HepG2 (cell line): ENCODE measurements around the gene AGAP3. TPM values are rescaled to one million over a fixed set of nuclear protein-coding genes. Genes with fewer than 3 reads are reported as not detected.
A peak's percentile ranks its signal among the peaks of the same experiment; 100 is the strongest.

ENCODE experiments used
- E2F2 ChIP-seq: sonication (generic); formaldehyde crosslinking; IDR thresholded peaks from 2 replicates; pipeline ENCODE4 v1.4.0; 2020; ENCODE audit warnings: missing genetic modification reagents, borderline replicate concordance
- KAT2B ChIP-seq: fragments of 150-350 bp; IDR thresholded peaks from 2 replicates; pipeline ENCODE4 v1.6.1; 2014; ENCODE audit warnings: low read depth, low read length, borderline replicate concordance
- KLF11 ChIP-seq: IDR thresholded peaks from 2 replicates; pipeline ENCODE4 v1.6.1; 2016; ENCODE audit warnings: missing compliant biosample characterization
- MAZ ChIP-seq, 2 experiments: sonication (generic) in 1 of 2; formaldehyde crosslinking in 1 of 2; IDR thresholded peaks; 2 replicates each; pipeline versions ENCODE4 v1.5.0 to v1.6.1; 2012 to 2020; ENCODE audit warnings: low read depth in 2 of 2, mild to moderate bottlenecking in 2 of 2, borderline replicate concordance in 1 of 2, improper control_type of control experiment in 1 of 2, low read length in 1 of 2, missing genetic modification reagents in 1 of 2, moderate library complexity in 1 of 2
- MYC ChIP-seq: sonication (generic); formaldehyde crosslinking; IDR thresholded peaks from 2 replicates; pipeline ENCODE4 v1.9.0; 2021; ENCODE audit warnings: missing genetic modification reagents, borderline replicate concordance
- NFE2L2 ChIP-seq: fragments of 150-350 bp; IDR thresholded peaks from 2 replicates; pipeline ENCODE4 v1.6.1; 2014; ENCODE audit warnings: low read length
- RBFOX2 ChIP-seq: fragments of 200-400 bp; formaldehyde crosslinking; IDR thresholded peaks from 2 replicates; pipeline ENCODE4 v1.6.1; 2017; ENCODE audit warnings: low read depth, mild to moderate bottlenecking, low read length
- RXRA ChIP-seq: sonication (generic); formaldehyde crosslinking; IDR thresholded peaks from 2 replicates; pipeline ENCODE4 v1.5.1; 2020; ENCODE audit warnings: missing genetic modification reagents
- SETDB1 ChIP-seq: sonication (generic); formaldehyde crosslinking; IDR thresholded peaks from 2 replicates; pipeline ENCODE4 v1.5.1; 2020; ENCODE audit warnings: missing genetic modification reagents, mild to moderate bottlenecking, borderline replicate concordance
- TFDP1 ChIP-seq: IDR thresholded peaks from 2 replicates; pipeline ENCODE4 v1.6.1; 2016; ENCODE audit warnings: missing compliant biosample characterization, missing genetic modification reagents, borderline replicate concordance
- ZNF12 ChIP-seq: sonication (generic); formaldehyde crosslinking; IDR thresholded peaks from 2 replicates; pipeline ENCODE4 v1.5.0; 2020; ENCODE audit warnings: missing genetic modification reagents
- ZNF234 ChIP-seq: sonication (generic); formaldehyde crosslinking; conservative IDR thresholded peaks from 2 replicates; pipeline ENCODE4 v1.5.1; 2020; ENCODE audit warnings: mild to moderate bottlenecking, missing genetic modification reagents
- ZNF331 ChIP-seq: sonication (generic); formaldehyde crosslinking; IDR thresholded peaks from 2 replicates; pipeline ENCODE4 v1.4.0; 2020; ENCODE audit warnings: missing genetic modification reagents
- ZSCAN22 ChIP-seq: sonication (generic); formaldehyde crosslinking; IDR thresholded peaks from 2 replicates; pipeline ENCODE4 v1.4.0; 2020; ENCODE audit warnings: mild to moderate bottlenecking, missing genetic modification reagents
- polyA plus RNA-seq, 8 experiments: library from polyadenylated mRNA; depleted of rRNA in 3 of 8; stranded (reverse) in 7 of 8; unstranded in 1 of 8; fragments of >200 nt; fragmentation: Illumina TruSeq in 4 of 8; extraction: Trizol in 4 of 8; gene quantifications; 2 replicates each; pipeline versions ENCODE4 v1.2.1 to v1.2.3, GENCODE V29; 2011 to 2016; ENCODE audit warnings: low read depth in 4 of 8, missing spikeins in 1 of 8, mixed read lengths in 1 of 8; ENCODE audit not compliant: insufficient read depth in 1 of 8
- total RNA-seq, 5 experiments: library from RNA; depleted of rRNA; stranded (reverse); fragments of >200 nt; fragmentation: Illumina TruSeq; extraction: Trizol; gene quantifications; 2 replicates each; pipeline ENCODE4 v1.2.3, GENCODE V29; 2016; ENCODE audit warnings: low read depth in 1 of 5
- TF ChIP-seq, protein P1 (sequence below): sonication (generic); formaldehyde crosslinking; IDR thresholded peaks from 2 replicates; pipeline ENCODE4 v1.5.0; 2020; ENCODE audit warnings: mild to moderate bottlenecking, missing genetic modification reagents, borderline replicate concordance
- TF ChIP-seq, protein P2 (sequence below): sonication (generic); formaldehyde crosslinking; IDR thresholded peaks from 2 replicates; pipeline ENCODE4 v1.5.1; 2020; ENCODE audit warnings: missing genetic modification reagents, mild to moderate bottlenecking, borderline replicate concordance
- TF ChIP-seq, protein P3 (sequence below): IDR thresholded peaks from 2 replicates; pipeline ENCODE4 v1.6.1; 2018; ENCODE audit warnings: missing genetic modification reagents

AGAP3 gene
- total and polyA plus RNA-seq, 2 of the 13 experiments (the other 11 are each of a cell fraction or from before 2014, with no cell fraction given): 31.3 to 61.4 TPM

DNA sequence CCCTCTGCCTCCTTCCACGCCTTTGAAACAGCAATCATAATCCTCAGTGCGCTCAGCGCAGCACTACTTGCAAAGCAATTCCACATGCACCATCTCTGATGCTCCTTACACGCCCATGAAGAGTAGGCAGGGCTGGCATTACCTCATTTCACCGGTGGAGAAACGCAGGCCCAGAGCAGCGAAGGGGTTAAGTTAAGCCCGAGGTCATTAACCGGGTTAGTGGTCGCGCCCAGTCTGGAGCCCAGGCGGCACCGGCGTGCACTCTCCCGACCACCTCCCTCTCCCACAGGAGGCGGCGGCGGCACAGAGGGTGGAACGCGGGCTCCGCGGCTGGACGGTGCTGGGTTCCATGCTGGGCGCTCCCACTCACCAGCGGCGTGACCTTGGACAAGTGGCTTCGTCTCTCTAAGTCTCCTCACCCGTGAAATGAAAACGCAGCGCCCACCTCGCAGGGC lies 6.2 kb upstream of the AGAP3 start (continued):
- TF ChIP-seq, protein P1, sequence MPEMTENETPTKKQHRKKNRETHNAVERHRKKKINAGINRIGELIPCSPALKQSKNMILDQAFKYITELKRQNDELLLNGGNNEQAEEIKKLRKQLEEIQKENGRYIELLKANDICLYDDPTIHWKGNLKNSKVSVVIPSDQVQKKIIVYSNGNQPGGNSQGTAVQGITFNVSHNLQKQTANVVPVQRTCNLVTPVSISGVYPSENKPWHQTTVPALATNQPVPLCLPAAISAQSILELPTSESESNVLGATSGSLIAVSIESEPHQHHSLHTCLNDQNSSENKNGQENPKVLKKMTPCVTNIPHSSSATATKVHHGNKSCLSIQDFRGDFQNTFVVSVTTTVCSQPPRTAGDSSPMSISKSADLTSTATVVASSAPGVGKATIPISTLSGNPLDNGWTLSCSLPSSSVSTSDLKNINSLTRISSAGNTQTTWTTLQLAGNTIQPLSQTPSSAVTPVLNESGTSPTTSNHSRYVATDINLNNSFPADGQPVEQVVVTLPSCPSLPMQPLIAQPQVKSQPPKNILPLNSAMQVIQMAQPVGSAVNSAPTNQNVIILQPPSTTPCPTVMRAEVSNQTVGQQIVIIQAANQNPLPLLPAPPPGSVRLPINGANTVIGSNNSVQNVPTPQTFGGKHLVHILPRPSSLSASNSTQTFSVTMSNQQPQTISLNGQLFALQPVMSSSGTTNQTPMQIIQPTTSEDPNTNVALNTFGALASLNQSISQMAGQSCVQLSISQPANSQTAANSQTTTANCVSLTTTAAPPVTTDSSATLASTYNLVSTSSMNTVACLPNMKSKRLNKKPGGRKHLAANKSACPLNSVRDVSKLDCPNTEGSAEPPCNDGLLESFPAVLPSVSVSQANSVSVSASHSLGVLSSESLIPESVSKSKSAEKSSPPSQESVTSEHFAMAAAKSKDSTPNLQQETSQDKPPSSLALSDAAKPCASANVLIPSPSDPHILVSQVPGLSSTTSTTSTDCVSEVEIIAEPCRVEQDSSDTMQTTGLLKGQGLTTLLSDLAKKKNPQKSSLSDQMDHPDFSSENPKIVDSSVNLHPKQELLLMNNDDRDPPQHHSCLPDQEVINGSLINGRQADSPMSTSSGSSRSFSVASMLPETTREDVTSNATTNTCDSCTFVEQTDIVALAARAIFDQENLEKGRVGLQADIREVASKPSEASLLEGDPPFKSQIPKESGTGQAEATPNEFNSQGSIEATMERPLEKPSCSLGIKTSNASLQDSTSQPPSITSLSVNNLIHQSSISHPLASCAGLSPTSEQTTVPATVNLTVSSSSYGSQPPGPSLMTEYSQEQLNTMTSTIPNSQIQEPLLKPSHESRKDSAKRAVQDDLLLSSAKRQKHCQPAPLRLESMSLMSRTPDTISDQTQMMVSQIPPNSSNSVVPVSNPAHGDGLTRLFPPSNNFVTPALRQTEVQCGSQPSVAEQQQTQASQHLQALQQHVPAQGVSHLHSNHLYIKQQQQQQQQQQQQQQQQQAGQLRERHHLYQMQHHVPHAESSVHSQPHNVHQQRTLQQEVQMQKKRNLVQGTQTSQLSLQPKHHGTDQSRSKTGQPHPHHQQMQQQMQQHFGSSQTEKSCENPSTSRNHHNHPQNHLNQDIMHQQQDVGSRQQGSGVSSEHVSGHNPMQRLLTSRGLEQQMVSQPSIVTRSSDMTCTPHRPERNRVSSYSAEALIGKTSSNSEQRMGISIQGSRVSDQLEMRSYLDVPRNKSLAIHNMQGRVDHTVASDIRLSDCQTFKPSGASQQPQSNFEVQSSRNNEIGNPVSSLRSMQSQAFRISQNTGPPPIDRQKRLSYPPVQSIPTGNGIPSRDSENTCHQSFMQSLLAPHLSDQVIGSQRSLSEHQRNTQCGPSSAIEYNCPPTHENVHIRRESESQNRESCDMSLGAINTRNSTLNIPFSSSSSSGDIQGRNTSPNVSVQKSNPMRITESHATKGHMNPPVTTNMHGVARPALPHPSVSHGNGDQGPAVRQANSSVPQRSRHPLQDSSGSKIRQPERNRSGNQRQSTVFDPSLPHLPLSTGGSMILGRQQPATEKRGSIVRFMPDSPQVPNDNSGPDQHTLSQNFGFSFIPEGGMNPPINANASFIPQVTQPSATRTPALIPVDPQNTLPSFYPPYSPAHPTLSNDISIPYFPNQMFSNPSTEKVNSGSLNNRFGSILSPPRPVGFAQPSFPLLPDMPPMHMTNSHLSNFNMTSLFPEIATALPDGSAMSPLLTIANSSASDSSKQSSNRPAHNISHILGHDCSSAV (CRISPR knock-in tag): 0 out of 2 replicates have a peak, but pooled peaks have one; percentile 33
- peak; percentile 78 for TF ChIP-seq RXRA (CRISPR knock-in tag)
- TF ChIP-seq E2F2 (CRISPR knock-in tag): no peak
- TF ChIP-seq, protein P2, sequence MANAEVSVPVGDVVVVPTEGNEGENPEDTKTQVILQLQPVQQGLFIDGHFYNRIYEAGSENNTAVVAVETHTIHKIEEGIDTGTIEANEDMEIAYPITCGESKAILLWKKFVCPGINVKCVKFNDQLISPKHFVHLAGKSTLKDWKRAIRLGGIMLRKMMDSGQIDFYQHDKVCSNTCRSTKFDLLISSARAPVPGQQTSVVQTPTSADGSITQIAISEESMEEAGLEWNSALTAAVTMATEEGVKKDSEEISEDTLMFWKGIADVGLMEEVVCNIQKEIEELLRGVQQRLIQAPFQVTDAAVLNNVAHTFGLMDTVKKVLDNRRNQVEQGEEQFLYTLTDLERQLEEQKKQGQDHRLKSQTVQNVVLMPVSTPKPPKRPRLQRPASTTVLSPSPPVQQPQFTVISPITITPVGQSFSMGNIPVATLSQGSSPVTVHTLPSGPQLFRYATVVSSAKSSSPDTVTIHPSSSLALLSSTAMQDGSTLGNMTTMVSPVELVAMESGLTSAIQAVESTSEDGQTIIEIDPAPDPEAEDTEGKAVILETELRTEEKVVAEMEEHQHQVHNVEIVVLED (CRISPR knock-in tag): no peak
- TF ChIP-seq TFDP1 (CRISPR knock-in tag): no peak
- TF ChIP-seq NFE2L2: no peak
- no peak for TF ChIP-seq RBFOX2
- TF ChIP-seq ZNF234 (CRISPR knock-in tag): no peak
- TF ChIP-seq, protein P3, sequence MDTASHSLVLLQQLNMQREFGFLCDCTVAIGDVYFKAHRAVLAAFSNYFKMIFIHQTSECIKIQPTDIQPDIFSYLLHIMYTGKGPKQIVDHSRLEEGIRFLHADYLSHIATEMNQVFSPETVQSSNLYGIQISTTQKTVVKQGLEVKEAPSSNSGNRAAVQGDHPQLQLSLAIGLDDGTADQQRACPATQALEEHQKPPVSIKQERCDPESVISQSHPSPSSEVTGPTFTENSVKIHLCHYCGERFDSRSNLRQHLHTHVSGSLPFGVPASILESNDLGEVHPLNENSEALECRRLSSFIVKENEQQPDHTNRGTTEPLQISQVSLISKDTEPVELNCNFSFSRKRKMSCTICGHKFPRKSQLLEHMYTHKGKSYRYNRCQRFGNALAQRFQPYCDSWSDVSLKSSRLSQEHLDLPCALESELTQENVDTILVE (CRISPR knock-in tag): no peak
- no peak for TF ChIP-seq MAZ (IDR thresholded peaks at IDR 0.05; ENCODE audit: borderline replicate concordance, low read depth, low read length)
- no peak for TF ChIP-seq MAZ (CRISPR knock-in tag; IDR thresholded peaks at IDR 0.05; ENCODE audit: low read depth)
- TF ChIP-seq MYC: no peak; the same call in 1 of the 2 replicates
- TF ChIP-seq KAT2B: no peak
- no peak for TF ChIP-seq KLF11 (CRISPR knock-in tag)
- TF ChIP-seq SETDB1 (CRISPR knock-in tag): no peak
- no peak for TF ChIP-seq ZNF331 (CRISPR knock-in tag)
- TF ChIP-seq ZSCAN22 (CRISPR knock-in tag): no peak
- no peak for TF ChIP-seq ZNF12 (CRISPR knock-in tag)
